ENCODE measurements around the gene ADGRG6. TPM values are rescaled to one million over a fixed set of nuclear protein-coding genes. Genes with fewer than 3 reads are reported as not detected.

The ADGRG6 gene
- total RNA-seq, 4 donors from 2014 or later = 15.7 to 75.2 (median 19.2) TPM

DNA sequence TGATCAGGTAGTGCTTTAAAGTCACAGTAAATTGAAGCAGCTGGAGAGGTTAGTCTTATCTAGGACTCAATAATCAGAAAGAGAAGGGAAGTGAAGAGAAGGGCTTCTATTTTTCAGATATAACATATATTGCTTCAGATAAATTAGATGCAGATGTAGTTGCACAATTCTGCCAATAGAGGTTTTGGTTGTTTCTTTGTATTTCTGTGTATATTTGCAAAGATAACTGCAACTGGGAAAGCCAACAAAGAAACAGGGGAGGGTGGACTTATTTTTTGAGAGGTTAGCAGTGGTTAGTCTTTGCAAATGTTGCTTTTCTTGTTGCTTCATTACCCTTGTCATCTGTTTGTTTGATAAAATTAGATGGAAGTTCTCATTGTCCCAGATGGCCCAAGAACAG lies 106.6 kb downstream of the ADGRG6 start:
- intact Hi-C loops (cut with DNase I; ENCODE audit: low total_unique reads) (no loop called here), in situ Hi-C loops (cut with MboI; ENCODE audit: low pct_ligation_motif_present in 1 of 4, low pct_unique_long_range_greater_than_20kb in 1 of 4, low sequenced_read_pairs in 3 of 4) (no loop called here)
- no peaks in the 10 kb centered on the region for H3K36me3 ChIP-seq
- H3K4me1 ChIP-seq = peaks cover 0 to 6% (median 0%) of the 10 kb centered on the region in 4 donors
- H3K9me3 ChIP-seq = no peaks in the 10 kb centered on the region
- no peak overlapping the region for H3K4me3 ChIP-seq
- H3K27ac ChIP-seq = no peak overlapping the region
- DNase-seq = no peak
- TF ChIP-seq POLR2AphosphoS5 (IDR thresholded peaks at IDR 0.05) (no peak), EP300 (IDR thresholded peaks at IDR 0.05; ENCODE audit: low read depth) (no peak), POLR2A (IDR thresholded peaks at IDR 0.05) (no peak)
- TF ChIP-seq, protein P1, sequence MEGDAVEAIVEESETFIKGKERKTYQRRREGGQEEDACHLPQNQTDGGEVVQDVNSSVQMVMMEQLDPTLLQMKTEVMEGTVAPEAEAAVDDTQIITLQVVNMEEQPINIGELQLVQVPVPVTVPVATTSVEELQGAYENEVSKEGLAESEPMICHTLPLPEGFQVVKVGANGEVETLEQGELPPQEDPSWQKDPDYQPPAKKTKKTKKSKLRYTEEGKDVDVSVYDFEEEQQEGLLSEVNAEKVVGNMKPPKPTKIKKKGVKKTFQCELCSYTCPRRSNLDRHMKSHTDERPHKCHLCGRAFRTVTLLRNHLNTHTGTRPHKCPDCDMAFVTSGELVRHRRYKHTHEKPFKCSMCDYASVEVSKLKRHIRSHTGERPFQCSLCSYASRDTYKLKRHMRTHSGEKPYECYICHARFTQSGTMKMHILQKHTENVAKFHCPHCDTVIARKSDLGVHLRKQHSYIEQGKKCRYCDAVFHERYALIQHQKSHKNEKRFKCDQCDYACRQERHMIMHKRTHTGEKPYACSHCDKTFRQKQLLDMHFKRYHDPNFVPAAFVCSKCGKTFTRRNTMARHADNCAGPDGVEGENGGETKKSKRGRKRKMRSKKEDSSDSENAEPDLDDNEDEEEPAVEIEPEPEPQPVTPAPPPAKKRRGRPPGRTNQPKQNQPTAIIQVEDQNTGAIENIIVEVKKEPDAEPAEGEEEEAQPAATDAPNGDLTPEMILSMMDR (IDR thresholded peaks at IDR 0.05) = no peak
- H3K27me3 ChIP-seq = no peaks in the 10 kb centered on the region

DNA sequence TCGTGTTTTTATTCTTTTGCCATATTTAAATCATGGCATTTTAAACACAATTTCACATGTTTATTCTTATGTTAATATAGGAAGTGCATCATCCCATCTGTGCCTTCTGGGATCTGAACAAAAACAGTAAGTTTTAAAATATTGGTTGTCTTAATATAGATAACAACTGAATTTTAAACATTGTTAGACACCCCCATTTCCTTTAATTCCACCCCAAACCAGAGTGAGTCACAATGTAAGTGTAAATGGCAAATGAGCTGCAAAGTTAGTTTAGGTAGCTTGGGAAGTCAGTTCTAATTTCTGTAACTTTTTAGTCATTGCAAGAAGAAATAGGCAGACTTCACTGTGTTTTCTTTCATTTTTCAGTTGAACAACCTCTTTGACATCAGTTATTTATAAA lies 108.0 kb downstream of the ADGRG6 start:
- Histone ChIP-seq H3K9me3 (no peaks in the 10 kb centered on the region), H3K36me3 (no peaks in the 10 kb centered on the region), H3K27ac (no peak overlapping the region), H3K4me3 (no peak overlapping the region), H3K27me3 (no peaks in the 10 kb centered on the region), H3K4me1 (peaks cover 0 to 6% (median 0%) of the 10 kb centered on the region in 4 donors)
- intact Hi-C loops (cut with DNase I; ENCODE audit: low total_unique reads) = no loop called here
- TF ChIP-seq EP300 (IDR thresholded peaks at IDR 0.05; ENCODE audit: low read depth) (no peak), POLR2AphosphoS5 (IDR thresholded peaks at IDR 0.05) (no peak), POLR2A (IDR thresholded peaks at IDR 0.05) (no peak)
- TF ChIP-seq, protein P1 (IDR thresholded peaks at IDR 0.05) = no peak
- DNase-seq = no peak
- in situ Hi-C loops (cut with MboI; ENCODE audit: low pct_ligation_motif_present in 1 of 4, low pct_unique_long_range_greater_than_20kb in 1 of 4, low sequenced_read_pairs in 3 of 4) = no loop called here
- 54 to 67% methylated on average over 1 of the region's 1 CpG for WGBS, 2 donors (ENCODE audit: low coverage in 1 of 2)

DNA sequence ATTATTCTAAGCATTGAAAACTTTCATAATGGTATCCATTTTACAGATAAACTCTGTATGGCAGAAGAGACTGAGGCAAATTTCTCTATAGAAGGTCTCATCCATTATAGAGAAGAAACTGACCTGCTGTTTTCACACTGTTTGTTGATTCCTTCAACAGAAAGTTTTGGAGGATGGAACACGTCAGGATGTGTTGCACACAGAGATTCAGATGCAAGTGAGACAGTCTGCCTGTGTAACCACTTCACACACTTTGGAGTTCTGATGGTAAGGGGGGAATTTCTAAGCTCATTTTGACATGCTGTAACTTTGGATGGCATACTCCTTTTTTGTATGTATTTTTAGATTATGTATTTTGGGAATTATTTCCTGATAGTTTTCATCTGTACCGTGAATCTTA lies 109.3 kb downstream of the ADGRG6 start:
- H3K9me3 ChIP-seq = no peaks in the 10 kb centered on the region
- H3K27ac ChIP-seq = no peak overlapping the region
- 85% methylated on average over 2 of the region's 2 CpGs for WGBS, 2 donors (ENCODE audit: low coverage in 1 of 2)
- no peaks in the 10 kb centered on the region for H3K27me3 ChIP-seq
- H3K4me1 ChIP-seq = peaks cover 0 to 2% (median 0%) of the 10 kb centered on the region in 4 donors
- no peak for DNase-seq
- in situ Hi-C loops (cut with MboI; ENCODE audit: low pct_ligation_motif_present in 1 of 4, low pct_unique_long_range_greater_than_20kb in 1 of 4, low sequenced_read_pairs in 3 of 4) = no loop called here
- no peaks in the 10 kb centered on the region for H3K36me3 ChIP-seq
- H3K4me3 ChIP-seq = no peak overlapping the region
- no peak for TF ChIP-seq EP300 (IDR thresholded peaks at IDR 0.05; ENCODE audit: low read depth)
- TF ChIP-seq POLR2AphosphoS5 (IDR thresholded peaks at IDR 0.05) = no peak
- TF ChIP-seq, protein P1 (IDR thresholded peaks at IDR 0.05) = no peak
- TF ChIP-seq POLR2A (IDR thresholded peaks at IDR 0.05) = no peak
- intact Hi-C loops (cut with DNase I; ENCODE audit: low total_unique reads) = no loop called here

DNA sequence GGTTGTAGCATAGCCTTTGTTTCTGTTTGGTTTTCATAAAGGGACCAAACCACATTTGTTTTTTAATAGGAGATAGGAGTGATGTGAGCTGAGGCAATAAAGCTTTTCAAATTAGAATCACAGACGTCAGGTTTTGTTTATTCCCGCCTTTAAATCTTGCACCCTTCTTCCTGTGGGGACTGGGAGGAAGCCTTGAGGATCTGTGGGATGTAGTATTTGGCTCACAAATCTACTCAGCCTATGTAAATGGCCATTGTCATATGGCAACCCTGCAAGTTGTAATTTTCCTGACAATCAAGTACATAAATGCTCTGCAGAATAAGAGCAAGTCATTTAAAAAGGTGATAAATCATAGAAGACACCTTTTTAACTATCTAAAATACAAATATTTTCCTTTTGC lies 110.4 kb downstream of the ADGRG6 start:
- Histone ChIP-seq H3K4me3 (no peak overlapping the region), H3K36me3 (no peaks in the 10 kb centered on the region), H3K27ac (no peak overlapping the region), H3K27me3 (no peaks in the 10 kb centered on the region), H3K4me1 (no peaks in the 10 kb centered on the region), H3K9me3 (no peaks in the 10 kb centered on the region)
- 49 to 50% methylated on average over 2 of the region's 2 CpGs for WGBS, 2 donors (ENCODE audit: low coverage in 1 of 2)
- DNase-seq = no peak
- in situ Hi-C loops (cut with MboI; ENCODE audit: low pct_ligation_motif_present in 1 of 4, low pct_unique_long_range_greater_than_20kb in 1 of 4, low sequenced_read_pairs in 3 of 4) (no loop called here), intact Hi-C loops (cut with DNase I; ENCODE audit: low total_unique reads) (no loop called here)
- TF ChIP-seq POLR2A (IDR thresholded peaks at IDR 0.05) (no peak), POLR2AphosphoS5 (IDR thresholded peaks at IDR 0.05) (no peak), EP300 (IDR thresholded peaks at IDR 0.05; ENCODE audit: low read depth) (no peak)
- TF ChIP-seq, protein P1 (IDR thresholded peaks at IDR 0.05) = no peak
